ENCODE measurements around the gene SKAP2. TPM values are rescaled to one million over a fixed set of nuclear protein-coding genes. Genes with fewer than 3 reads are reported as not detected.

SKAP2 gene
- total and polyA plus RNA-seq, 10 of the 15 experiments (the other 5 are each of a cell fraction or from before 2014, with no cell fraction given), result 10.9 to 40.6 (median 23.5) TPM

DNA sequence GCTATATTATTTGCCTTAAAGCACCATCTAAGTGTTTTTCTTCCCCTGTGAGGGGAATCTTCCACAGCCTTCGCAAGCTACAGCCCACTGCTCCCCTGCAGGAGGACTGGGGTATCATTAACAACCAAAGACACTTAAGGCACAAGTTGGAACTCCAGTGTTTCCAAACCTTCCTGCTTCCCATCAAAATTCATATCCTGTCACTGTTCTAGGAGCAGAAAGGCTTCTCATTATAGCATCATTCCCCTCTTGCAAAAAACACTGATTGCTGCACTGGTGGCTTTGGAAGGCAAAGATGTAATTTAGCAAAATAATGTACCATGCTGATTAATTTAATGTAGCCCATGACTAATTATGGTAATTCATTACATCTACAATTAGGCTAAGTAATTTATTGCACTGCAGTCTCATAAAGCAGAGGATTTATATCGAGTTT lies 207.2 kb downstream of the SKAP2 start:
- CTCF ChIA-PET, result interaction anchor here (0.8 to 0.9 kb wide), 2 partner anchors 8 to 11 kb away, joined by 3 read pairs; no protein-coding TSS in a partner anchor
- WGBS (ENCODE audit: insufficient coverage, insufficient replicate concordance, low lambda C conversion rate, missing lambda C conversion rate), result 65% methylated on average over 2 of the region's 2 CpGs
- Histone ChIP-seq H4K20me1 (ENCODE audit: control insufficient read depth, insufficient read depth) (no peaks in the 10 kb centered on the region), H3K79me2 (ENCODE audit: control insufficient read depth, insufficient read depth, low read length) (no peaks in the 10 kb centered on the region), H3K4me2 (ENCODE audit: control insufficient read depth, insufficient read depth) (no peak overlapping the region), H3K27me3 (replicated peaks in 1 of 2; ENCODE audit: control insufficient read depth in 2 of 2, insufficient read depth in 2 of 2, low read length in 1 of 2) (no peaks in the 10 kb centered on the region), H3K4me3 (no peak overlapping the region), H3K27ac (ENCODE audit: control insufficient read depth, insufficient read depth) (no peak overlapping the region), H3K4me1 (ENCODE audit: control insufficient read depth, insufficient read depth, low read length) (no peaks in the 10 kb centered on the region), H2AFZ (ENCODE audit: control insufficient read depth, low read depth, low read length) (no peak overlapping the region), H3K9ac (ENCODE audit: control insufficient read depth, insufficient read depth, low read length) (no peak overlapping the region), H3K36me3 (ENCODE audit: control insufficient read depth in 2 of 2, insufficient read depth in 2 of 2, low read length in 1 of 2) (no peaks in the 10 kb centered on the region), H3K9me3 (replicated peaks; ENCODE audit: control insufficient read depth, insufficient read depth, low read length) (no peaks in the 10 kb centered on the region)
- RAD21 ChIA-PET (ENCODE audit: unreplicated experiment), result interaction anchor here (0.7 to 1.9 kb wide), 2 partner anchors 287 to 765 kb away, joined by 3 to 5 read pairs; no protein-coding TSS in a partner anchor
- no peak for TF ChIP-seq NR2C2 (IDR thresholded peaks at IDR 0.05; ENCODE audit: borderline replicate concordance, control insufficient read depth, insufficient read length, low read depth)
- TF ChIP-seq SUPT20H (IDR thresholded peaks at IDR 0.05; ENCODE audit: borderline replicate concordance, control insufficient read depth, low read depth, low read length), result no peak
- TF ChIP-seq PAX5 (IDR thresholded peaks at IDR 0.05; ENCODE audit: borderline replicate concordance, low read depth, low read length), result no peak
- TF ChIP-seq HDAC2 (IDR thresholded peaks at IDR 0.05), result no peak
- no peak for DNase-seq (ENCODE audit: low read depth, low spot score)
- FAIRE-seq, result no peak
- in situ Hi-C loops (cut with MboI) (no loop called here), intact Hi-C loops (cut with micrococcal nuclease; ENCODE audit: unreplicated experiment) (no loop called here)
- BruUV-seq (replicated peaks), result no TSS peak
- SMC1A ChIA-PET (ENCODE audit: uncharacterized antibody, unreplicated experiment), result interaction anchor here (0.8 to 1.7 kb wide), 3 partner anchors 13 to 288 kb away, joined by 3 to 4 read pairs (median 3); no protein-coding TSS in a partner anchor
- POLR2A ChIA-PET, result no interaction called here
- ATAC-seq, result no peak

DNA sequence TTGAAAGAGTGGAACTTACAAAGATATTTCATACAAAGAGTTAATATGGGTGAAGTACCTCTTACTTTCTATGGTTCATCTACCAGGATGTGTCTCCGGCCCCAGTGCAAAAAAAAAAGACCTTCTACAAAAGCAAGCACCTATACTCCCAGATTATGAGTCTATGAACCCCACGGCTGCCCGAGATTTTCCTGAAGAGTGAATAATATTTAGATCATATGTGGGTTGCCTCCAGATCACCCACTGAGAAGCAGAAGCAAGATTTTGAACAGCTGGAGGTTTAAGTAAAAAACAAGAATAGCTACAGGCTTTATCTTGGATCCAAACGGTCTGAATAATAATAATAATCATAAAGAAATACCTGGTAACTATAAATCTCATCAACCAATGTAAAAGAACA lies 207.7 kb downstream of the SKAP2 start:
- H3K9me3 ChIP-seq (replicated peaks; ENCODE audit: control insufficient read depth, insufficient read depth, low read length), result no peaks in the 10 kb centered on the region
- no peaks in the 10 kb centered on the region for H3K79me2 ChIP-seq (ENCODE audit: control insufficient read depth, insufficient read depth, low read length)
- no TSS peak for BruUV-seq (replicated peaks)
- H3K36me3 ChIP-seq (ENCODE audit: control insufficient read depth in 2 of 2, insufficient read depth in 2 of 2, low read length in 1 of 2), result no peaks in the 10 kb centered on the region
- ChIA-PET CTCF (interaction anchor here (0.7 to 0.9 kb wide), 4 partner anchors 9 to 536 kb away, joined by 3 to 4 read pairs (median 3); no protein-coding TSS in a partner anchor), SMC1A (ENCODE audit: uncharacterized antibody, unreplicated experiment) (interaction anchor here (0.8 to 1.7 kb wide), 3 partner anchors 13 to 287 kb away, joined by 3 to 4 read pairs (median 3); no protein-coding TSS in a partner anchor), RAD21 (ENCODE audit: unreplicated experiment) (interaction anchor here (0.7 to 1.9 kb wide), 2 partner anchors 287 to 764 kb away, joined by 3 to 5 read pairs; no protein-coding TSS in a partner anchor), POLR2A (no interaction called here)
- no peak overlapping the region for H2AFZ ChIP-seq (ENCODE audit: control insufficient read depth, low read depth, low read length)
- H3K9ac ChIP-seq (ENCODE audit: control insufficient read depth, insufficient read depth, low read length), result no peak overlapping the region
- DNase-seq (ENCODE audit: low read depth, low spot score) (no peak), ATAC-seq (no peak), FAIRE-seq (no peak)
- no peak overlapping the region for H3K27ac ChIP-seq (ENCODE audit: control insufficient read depth, insufficient read depth)
- 38% methylated on average over 4 of the region's 4 CpGs for WGBS (ENCODE audit: insufficient coverage, insufficient replicate concordance, low lambda C conversion rate, missing lambda C conversion rate)
- no peaks in the 10 kb centered on the region for H3K27me3 ChIP-seq (replicated peaks in 1 of 2; ENCODE audit: control insufficient read depth in 2 of 2, insufficient read depth in 2 of 2, low read length in 1 of 2)
- intact Hi-C loops (cut with micrococcal nuclease; ENCODE audit: unreplicated experiment) (no loop called here), in situ Hi-C loops (cut with MboI) (no loop called here)
- TF ChIP-seq, protein P1, sequence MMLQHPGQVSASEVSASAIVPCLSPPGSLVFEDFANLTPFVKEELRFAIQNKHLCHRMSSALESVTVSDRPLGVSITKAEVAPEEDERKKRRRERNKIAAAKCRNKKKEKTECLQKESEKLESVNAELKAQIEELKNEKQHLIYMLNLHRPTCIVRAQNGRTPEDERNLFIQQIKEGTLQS (IDR thresholded peaks at IDR 0.05; ENCODE audit: borderline replicate concordance, extremely low read depth, low read depth, low read length), result no peak
- no peak for TF ChIP-seq PML (IDR thresholded peaks at IDR 0.05; ENCODE audit: low read length)
- no peak for TF ChIP-seq CHD1 (IDR thresholded peaks at IDR 0.05; ENCODE audit: low read depth, low read length)
- TF ChIP-seq GATAD2B (conservative IDR thresholded peaks at IDR 0.05; ENCODE audit: low read depth), result no peak
- no peak for TF ChIP-seq CHD2 (IDR thresholded peaks at IDR 0.05; ENCODE audit: borderline replicate concordance, low read depth, low read length)
- no peak for TF ChIP-seq POLR2AphosphoS2 (IDR thresholded peaks at IDR 0.05; ENCODE audit: low read depth, low read length)
- TF ChIP-seq, protein P2, sequence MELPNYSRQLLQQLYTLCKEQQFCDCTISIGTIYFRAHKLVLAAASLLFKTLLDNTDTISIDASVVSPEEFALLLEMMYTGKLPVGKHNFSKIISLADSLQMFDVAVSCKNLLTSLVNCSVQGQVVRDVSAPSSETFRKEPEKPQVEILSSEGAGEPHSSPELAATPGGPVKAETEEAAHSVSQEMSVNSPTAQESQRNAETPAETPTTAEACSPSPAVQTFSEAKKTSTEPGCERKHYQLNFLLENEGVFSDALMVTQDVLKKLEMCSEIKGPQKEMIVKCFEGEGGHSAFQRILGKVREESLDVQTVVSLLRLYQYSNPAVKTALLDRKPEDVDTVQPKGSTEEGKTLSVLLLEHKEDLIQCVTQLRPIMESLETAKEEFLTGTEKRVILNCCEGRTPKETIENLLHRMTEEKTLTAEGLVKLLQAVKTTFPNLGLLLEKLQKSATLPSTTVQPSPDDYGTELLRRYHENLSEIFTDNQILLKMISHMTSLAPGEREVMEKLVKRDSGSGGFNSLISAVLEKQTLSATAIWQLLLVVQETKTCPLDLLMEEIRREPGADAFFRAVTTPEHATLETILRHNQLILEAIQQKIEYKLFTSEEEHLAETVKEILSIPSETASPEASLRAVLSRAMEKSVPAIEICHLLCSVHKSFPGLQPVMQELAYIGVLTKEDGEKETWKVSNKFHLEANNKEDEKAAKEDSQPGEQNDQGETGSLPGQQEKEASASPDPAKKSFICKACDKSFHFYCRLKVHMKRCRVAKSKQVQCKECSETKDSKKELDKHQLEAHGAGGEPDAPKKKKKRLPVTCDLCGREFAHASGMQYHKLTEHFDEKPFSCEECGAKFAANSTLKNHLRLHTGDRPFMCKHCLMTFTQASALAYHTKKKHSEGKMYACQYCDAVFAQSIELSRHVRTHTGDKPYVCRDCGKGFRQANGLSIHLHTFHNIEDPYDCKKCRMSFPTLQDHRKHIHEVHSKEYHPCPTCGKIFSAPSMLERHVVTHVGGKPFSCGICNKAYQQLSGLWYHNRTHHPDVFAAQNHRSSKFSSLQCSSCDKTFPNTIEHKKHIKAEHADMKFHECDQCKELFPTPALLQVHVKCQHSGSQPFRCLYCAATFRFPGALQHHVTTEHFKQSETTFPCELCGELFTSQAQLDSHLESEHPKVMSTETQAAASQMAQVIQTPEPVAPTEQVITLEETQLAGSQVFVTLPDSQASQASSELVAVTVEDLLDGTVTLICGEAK (IDR thresholded peaks at IDR 0.05; ENCODE audit: borderline replicate concordance), result no peak
- H4K20me1 ChIP-seq (ENCODE audit: control insufficient read depth, insufficient read depth), result no peaks in the 10 kb centered on the region
- H3K4me2 ChIP-seq (ENCODE audit: control insufficient read depth, insufficient read depth), result no peak overlapping the region
- H3K4me1 ChIP-seq (ENCODE audit: control insufficient read depth, insufficient read depth, low read length), result no peaks in the 10 kb centered on the region
- H3K4me3 ChIP-seq, result no peak overlapping the region

Measured in GM12878 (cell line).